ENCODE measurements around the gene MIA3.

MIA3 gene

DNA sequence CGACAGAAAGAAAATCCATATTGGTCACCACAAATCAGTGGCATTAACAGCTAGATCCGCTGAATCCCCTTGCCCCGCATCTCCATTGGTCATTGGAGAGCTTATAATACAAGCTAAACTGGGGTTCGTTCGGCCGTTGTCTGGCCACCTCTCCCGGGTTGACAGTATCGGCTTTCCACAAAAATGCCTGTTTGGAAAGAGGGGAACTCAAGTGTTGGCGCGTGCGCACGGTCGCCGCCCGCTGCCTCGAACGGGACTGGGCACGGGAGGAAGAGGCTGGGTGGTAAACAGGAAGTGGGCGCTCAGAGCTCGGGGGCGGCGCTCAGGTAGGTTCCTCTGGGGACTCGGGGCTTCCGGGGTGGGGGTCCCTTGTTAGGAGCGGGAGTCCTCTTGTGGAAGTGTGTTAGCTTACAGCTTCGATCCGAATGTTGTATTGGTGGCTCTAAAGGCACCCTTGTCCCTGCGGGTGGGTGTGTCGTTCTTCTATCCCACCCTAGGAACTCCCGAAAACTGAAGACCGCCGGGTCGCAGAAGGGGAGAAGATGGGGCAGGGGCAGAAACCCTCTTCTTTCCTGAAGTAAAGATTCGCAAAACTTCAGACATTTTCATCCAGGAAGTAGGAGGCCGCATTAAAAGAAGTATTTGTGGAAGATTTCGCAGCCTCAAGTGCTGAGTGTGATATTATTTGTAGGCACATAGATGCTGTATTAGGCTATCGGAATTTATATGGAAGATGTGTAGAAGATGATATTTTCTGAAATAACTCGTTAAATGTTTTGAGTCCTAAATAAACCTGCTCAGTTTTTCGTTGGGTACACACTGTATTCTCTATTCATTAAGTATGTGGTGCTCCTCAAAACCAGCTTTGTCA is 95.4 kb downstream of the MIA3 start:
- H3K27ac ChIP-seq = peak overlapping the region; percentile 92
- DNase-seq (ENCODE audit: low read depth, low spot score) = peak; percentile 68

DNA sequence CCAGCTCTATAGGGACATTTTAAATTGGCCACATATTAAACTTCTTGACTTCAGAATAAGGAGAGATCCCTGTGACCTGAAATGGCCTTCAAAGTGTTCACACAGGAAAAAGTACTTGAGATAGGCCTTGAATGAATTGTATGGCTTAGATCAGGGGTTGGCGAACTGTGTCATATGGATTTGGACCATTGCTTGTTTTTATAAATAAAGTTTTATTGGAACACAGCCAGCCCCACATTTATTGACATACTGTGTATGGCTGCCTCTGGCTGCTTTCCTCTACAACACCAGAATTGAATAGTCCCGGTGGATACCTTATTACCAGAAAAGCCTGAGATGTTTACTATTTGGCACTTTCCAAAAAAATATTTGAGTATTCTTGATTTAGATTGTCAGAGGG is 98.5 kb downstream of the MIA3 start:
- no peak for DNase-seq (ENCODE audit: low read depth, low spot score)

More for the DNA sequence above, 98.5 kb downstream of the MIA3 start:
- H3K27ac ChIP-seq = no peak overlapping the region

Measured in epithelial cell of prostate (primary cell).